Ascending aorta (tissue), 2 donors: ENCODE measurements around the gene NQO1. TPM values are rescaled to one million over a fixed set of nuclear protein-coding genes. Genes with fewer than 3 reads are reported as not detected.
A peak's percentile ranks its signal among the peaks of the same experiment; 100 is the strongest.
"Not testable (repeated sequence)": the region's sequence is repeated elsewhere in the genome, so short reads cannot be mapped to it uniquely, and the experiment has no call there.

Experiments used
- DNase-seq, 2 donors: peaks; one replicate each; pipeline ENCODE4 v3.0.0-alpha.2; 2019; ENCODE audit warnings: low spot score in 2 of 2
- H3K27ac ChIP-seq, 2 donors: fragments of 200-600 bp; sonication (generic); one replicate each; pipeline ENCODE4 v1.5.1; 2016 to 2017; ENCODE audit warnings: mild to moderate bottlenecking in 1 of 2
- H3K27me3 ChIP-seq: fragments of 200-600 bp; sonication (generic); one replicate; pipeline ENCODE4 v1.5.1; 2017
- H3K36me3 ChIP-seq, 2 donors: fragments of 200-600 bp; sonication (generic); one replicate each; pipeline ENCODE4 v1.5.1; 2016
- H3K4me1 ChIP-seq, 2 donors: fragments of 200-600 bp; sonication (generic); one replicate each; pipeline ENCODE4 v1.5.1; 2016 to 2017; ENCODE audit warnings: mild to moderate bottlenecking in 1 of 2
- H3K4me3 ChIP-seq, 2 donors: fragments of 200-600 bp; sonication (generic); one replicate each; pipeline ENCODE4 v1.5.1; 2016 to 2017; ENCODE audit warnings: mild to moderate bottlenecking in 1 of 2
- H3K9me3 ChIP-seq, 2 donors: fragments of 200-600 bp; sonication (generic); one replicate each; pipeline ENCODE4 v1.5.1; 2016
- CTCF ChIP-seq, 3 experiments: fragments of 200-600 bp in 2 of 3; fragments of 450-650 bp in 1 of 3; sonication (generic) in 2 of 3; IDR thresholded peaks; one replicate each; pipeline ENCODE4 v1.5.1; 2016 to 2019; ENCODE audit warnings: antibody characterized with exemption in 3 of 3, mild to moderate bottlenecking in 1 of 3, moderate library complexity in 1 of 3
- intact Hi-C: fragments of 100-400 bp; cut with DNase I; formaldehyde crosslinking; loops from one replicate; pipeline ENCODE4 v1.15.1; 2023
- total RNA-seq: library from RNA; depleted of rRNA; stranded (reverse); fragments of >200 nt; gene quantifications from one replicate; pipeline ENCODE4 v1.1.0, GENCODE V29; 2016

The NQO1 gene
- total RNA-seq, 1 donor from 2014 or later: 58.6 TPM

- Histone ChIP-seq H3K4me3 (no peak overlapping the region), H3K36me3 (no peaks in the 10 kb centered on the region), H3K27ac (no peak overlapping the region), H3K27me3 (no peaks in the 10 kb centered on the region), H3K4me1 (peaks cover 7 to 9% of the 10 kb centered on the region in 2 donors), H3K9me3 (no peaks in the 10 kb centered on the region)
- TF ChIP-seq CTCF (IDR thresholded peaks at IDR 0.05): no peak
- intact Hi-C loops: no loop called here
- DNase-seq: no peak
These were observed 5.7 kb upstream of the NQO1 start for GRCh38 chr16:69732101-69732500.

- H3K36me3 ChIP-seq, H3K27ac ChIP-seq, H3K27me3 ChIP-seq, H3K9me3 ChIP-seq, DNase-seq, intact Hi-C loops, H3K4me3 ChIP-seq: not testable (repeated sequence)
- peaks cover 9 to 12% of the 10 kb centered on the region in 2 donors for H3K4me1 ChIP-seq
These were observed 4.9 kb upstream of the NQO1 start for GRCh38 chr16:69731280-69731679.

GRCh38 chr16:69729030-69729429, 2.7 kb upstream of the NQO1 start:
- intact Hi-C loops, H3K27ac ChIP-seq, H3K36me3 ChIP-seq, H3K27me3 ChIP-seq, H3K9me3 ChIP-seq, H3K4me3 ChIP-seq, DNase-seq: not testable (repeated sequence)
- H3K4me1 ChIP-seq: peaks cover 9 to 20% of the 10 kb centered on the region in 2 donors

- intact Hi-C loops: no loop called here
- H3K36me3 ChIP-seq: no peaks in the 10 kb centered on the region
- no peak for TF ChIP-seq CTCF (IDR thresholded peaks at IDR 0.05)
- H3K27ac ChIP-seq: peak overlapping the region; percentile 79 to 81
- H3K27me3 ChIP-seq: no peaks in the 10 kb centered on the region
- no peaks in the 10 kb centered on the region for H3K9me3 ChIP-seq
- no peak overlapping the region for H3K4me3 ChIP-seq
- peaks cover 9 to 20% of the 10 kb centered on the region in 2 donors for H3K4me1 ChIP-seq
- no peak for DNase-seq
These were observed 1.5 kb upstream of the NQO1 start for GRCh38 chr16:69727916-69728270.

GRCh38 chr16:69725480-69726312, 664 bp downstream of the NQO1 start:
- peaks cover 9 to 20% of the 10 kb centered on the region in 2 donors for H3K4me1 ChIP-seq
- H3K9me3 ChIP-seq: no peaks in the 10 kb centered on the region
- H3K4me3 ChIP-seq: peak overlapping the region; percentile 58 to 68
- no peaks in the 10 kb centered on the region for H3K36me3 ChIP-seq
- no peak for DNase-seq
- intact Hi-C loops: loop anchor here (1.0 to 2.0 kb wide), 2 partner anchors 17 to 30 kb away; no protein-coding TSS in a partner anchor
- H3K27me3 ChIP-seq: no peaks in the 10 kb centered on the region
- TF ChIP-seq CTCF (IDR thresholded peaks at IDR 0.05): no peak
- H3K27ac ChIP-seq: peak overlapping the region; percentile 79 to 81

GRCh38 chr16:69724981-69725479, 1.3 kb downstream of the NQO1 start:
- Histone ChIP-seq H3K36me3 (no peaks in the 10 kb centered on the region), H3K27ac (peak overlapping the region; percentile 79 to 81), H3K4me1 (peaks cover 9 to 20% of the 10 kb centered on the region in 2 donors), H3K4me3 (peak overlapping the region in 1 of 2 donors; percentile 68), H3K27me3 (no peaks in the 10 kb centered on the region), H3K9me3 (no peaks in the 10 kb centered on the region)
- DNase-seq: no peak
- intact Hi-C loops: loop anchor here (2.0 kb wide), 1 partner anchor 16 kb away; no protein-coding TSS in a partner anchor
- no peak for TF ChIP-seq CTCF (IDR thresholded peaks at IDR 0.05)
